Adrenal gland (tissue), 5 donors: ENCODE results near the gene PCNP.

Experiments
- POLR2A ChIP-seq, 2 donors: fragments of 450-650 bp; IDR thresholded peaks; one replicate each; pipeline ENCODE4 v1.6.1; 2017; ENCODE audit warnings: antibody characterized with exemption in 2 of 2, mild to moderate bottlenecking in 2 of 2, moderate library complexity in 1 of 2
- TF ChIP-seq, protein P1 (sequence below), 6 experiments: fragments of 450-650 bp in 4 of 6; fragments of 200-600 bp in 2 of 6; sonication (generic) in 1 of 6; IDR thresholded peaks; 1 replicate in 5 of 6; 2 replicates in 1 of 6; pipeline versions ENCODE4 v1.5.1 to v1.8.0; 2016 to 2021; ENCODE audit warnings: antibody characterized with exemption in 6 of 6, mild to moderate bottlenecking in 2 of 6, moderate library complexity in 1 of 6
- donor health status: DM: no; HTN: no; CAD: no.

DNA sequence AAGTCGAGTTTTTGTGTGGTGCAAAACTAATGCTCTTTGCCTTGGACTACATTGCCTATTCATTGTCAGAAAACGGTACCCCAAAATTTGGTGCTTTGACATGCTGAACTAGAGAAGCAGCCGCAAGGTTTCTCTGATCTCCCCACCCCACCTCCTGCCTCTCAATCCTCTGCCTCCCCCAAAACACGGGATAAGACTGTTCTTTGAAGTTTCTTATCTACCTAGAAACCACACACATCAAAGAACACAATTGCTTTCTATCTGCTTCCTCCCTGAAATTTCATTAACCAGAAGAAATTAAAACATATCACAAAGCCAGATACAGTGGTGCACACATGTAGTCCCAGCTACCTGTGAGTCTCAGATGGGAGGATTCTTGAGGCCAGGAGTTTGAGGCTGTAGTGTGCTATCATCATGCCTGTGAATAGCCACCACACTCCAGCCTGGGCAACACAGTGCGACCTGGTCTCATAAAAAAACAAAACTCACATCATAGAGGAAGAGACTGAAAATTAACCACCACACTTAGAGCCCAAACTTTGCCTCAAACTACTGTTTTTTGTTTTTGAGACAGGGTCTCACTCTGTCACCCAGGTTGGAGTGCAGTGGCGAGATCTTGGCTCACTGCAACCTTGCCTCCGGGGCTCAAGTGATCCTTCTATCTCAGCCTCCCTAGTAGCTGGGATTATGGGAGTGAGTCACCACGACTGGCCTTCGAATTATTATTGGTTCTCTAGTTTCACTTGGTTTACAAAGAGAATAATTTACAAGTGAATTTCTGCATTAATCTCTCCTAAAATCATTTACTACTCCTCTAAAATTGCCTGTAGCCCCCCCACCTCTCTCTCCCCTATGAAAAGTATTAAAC is 2.7 kb upstream of the PCNP start:
- no peak for TF ChIP-seq POLR2A (IDR thresholded peaks at IDR 0.05)
- TF ChIP-seq, protein P1, sequence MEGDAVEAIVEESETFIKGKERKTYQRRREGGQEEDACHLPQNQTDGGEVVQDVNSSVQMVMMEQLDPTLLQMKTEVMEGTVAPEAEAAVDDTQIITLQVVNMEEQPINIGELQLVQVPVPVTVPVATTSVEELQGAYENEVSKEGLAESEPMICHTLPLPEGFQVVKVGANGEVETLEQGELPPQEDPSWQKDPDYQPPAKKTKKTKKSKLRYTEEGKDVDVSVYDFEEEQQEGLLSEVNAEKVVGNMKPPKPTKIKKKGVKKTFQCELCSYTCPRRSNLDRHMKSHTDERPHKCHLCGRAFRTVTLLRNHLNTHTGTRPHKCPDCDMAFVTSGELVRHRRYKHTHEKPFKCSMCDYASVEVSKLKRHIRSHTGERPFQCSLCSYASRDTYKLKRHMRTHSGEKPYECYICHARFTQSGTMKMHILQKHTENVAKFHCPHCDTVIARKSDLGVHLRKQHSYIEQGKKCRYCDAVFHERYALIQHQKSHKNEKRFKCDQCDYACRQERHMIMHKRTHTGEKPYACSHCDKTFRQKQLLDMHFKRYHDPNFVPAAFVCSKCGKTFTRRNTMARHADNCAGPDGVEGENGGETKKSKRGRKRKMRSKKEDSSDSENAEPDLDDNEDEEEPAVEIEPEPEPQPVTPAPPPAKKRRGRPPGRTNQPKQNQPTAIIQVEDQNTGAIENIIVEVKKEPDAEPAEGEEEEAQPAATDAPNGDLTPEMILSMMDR (IDR thresholded peaks at IDR 0.05) = no peak
